ENCODE results near the gene TNPO3.

DNA sequence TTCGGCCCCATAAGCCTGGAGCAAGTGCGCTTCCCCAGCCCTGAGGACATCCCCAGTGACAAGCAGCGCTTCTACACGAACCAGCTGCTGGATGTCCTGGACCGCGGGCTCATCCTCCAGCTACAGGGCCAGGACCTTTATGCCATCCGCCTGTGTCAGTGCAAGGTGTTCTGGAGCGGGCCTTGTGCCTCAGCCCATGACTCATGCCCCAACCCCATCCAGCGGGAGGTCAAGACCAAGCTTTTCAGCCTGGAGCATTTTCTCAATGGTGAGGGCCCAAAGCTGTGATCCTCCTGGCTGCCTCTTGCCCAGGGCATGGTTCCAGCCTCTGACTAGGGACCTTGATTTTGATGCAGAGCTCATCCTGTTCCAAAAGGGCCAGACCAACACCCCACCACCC, 107.1 kb downstream of the TNPO3 start:
- TF ChIP-seq CTCF (IDR thresholded peaks at IDR 0.05) (no peak), EZH2 (IDR thresholded peaks at IDR 0.05) (no peak), EZH2phosphoT487 (IDR thresholded peaks at IDR 0.05) (no peak)

All from neural progenitor cell (in vitro differentiated cells).